ENCODE measurements around the gene JARID2.

DNA sequence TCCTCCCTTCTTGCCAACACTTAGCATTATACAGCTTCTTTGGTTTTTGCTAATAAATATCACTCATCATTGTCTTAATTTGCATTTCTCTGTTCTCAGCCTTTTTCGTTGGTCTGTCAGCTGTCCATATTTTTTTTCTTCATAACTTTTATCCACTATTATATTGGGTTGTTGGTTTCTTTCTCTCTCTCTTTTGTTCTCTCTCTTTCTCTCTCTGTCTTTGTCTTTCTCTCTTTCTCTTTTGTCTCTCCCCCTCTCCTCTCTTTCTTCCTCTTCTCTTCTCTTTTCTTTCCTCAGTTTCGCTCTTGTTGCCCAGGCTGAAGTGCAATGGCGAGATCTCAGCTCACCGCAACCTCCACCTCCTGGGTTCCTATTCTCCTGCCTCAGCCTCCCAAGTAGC lies 36.5 kb downstream of the JARID2 start:
- TF ChIP-seq REST (IDR thresholded peaks at IDR 0.05; ENCODE audit: low read depth) (no peak), YY1 (IDR thresholded peaks at IDR 0.05; ENCODE audit: extremely low read depth, insufficient replicate concordance, low read depth, low read length) (no peak)
